ENCODE data around the gene TMEM131. TPM values are rescaled to one million over a fixed set of nuclear protein-coding genes. Genes with fewer than 3 reads are reported as not detected.

TMEM131 gene
- total RNA-seq, 1 donor from 2014 or later = 36.6 TPM

GRCh38 chr2:98037666-98038336 is 42.1 kb upstream of the TMEM131 start:
- Mint-ChIP-seq H3K36me3 (ENCODE audit: unreplicated experiment) (no peaks in the 10 kb centered on the region), H3K27ac (ENCODE audit: unreplicated experiment) (peak overlapping the region; percentile 92), H3K9me3 (ENCODE audit: unreplicated experiment) (peaks cover 11% of the 10 kb centered on the region), H3K4me3 (ENCODE audit: unreplicated experiment) (no peak overlapping the region), H3K4me1 (ENCODE audit: low read depth, unreplicated experiment) (peaks cover 18% of the 10 kb centered on the region), H3K27me3 (ENCODE audit: unreplicated experiment) (peaks cover 7% of the 10 kb centered on the region)
- TF ChIP-seq CTCF (IDR thresholded peaks at IDR 0.05; ENCODE audit: partially characterized antibody, unreplicated experiment) = no peak
- peak; percentile 32 for DNase-seq

- Mint-ChIP-seq H3K4me3 (ENCODE audit: unreplicated experiment) (peak overlapping the region; percentile 63), H3K4me1 (ENCODE audit: low read depth, unreplicated experiment) (peaks cover 18% of the 10 kb centered on the region), H3K9me3 (ENCODE audit: unreplicated experiment) (peaks cover 11% of the 10 kb centered on the region), H3K27me3 (ENCODE audit: unreplicated experiment) (peaks cover 7% of the 10 kb centered on the region), H3K36me3 (ENCODE audit: unreplicated experiment) (no peaks in the 10 kb centered on the region), H3K27ac (ENCODE audit: unreplicated experiment) (peak overlapping the region; percentile 92)
- TF ChIP-seq CTCF (IDR thresholded peaks at IDR 0.05; ENCODE audit: partially characterized antibody, unreplicated experiment) = no peak
- no peak for DNase-seq
Observed at GRCh38 chr2:98037206-98037605, 41.5 kb upstream of the TMEM131 start.

- peak; percentile 77 for DNase-seq
- no peak for TF ChIP-seq CTCF (IDR thresholded peaks at IDR 0.05; ENCODE audit: partially characterized antibody, unreplicated experiment)
- Mint-ChIP-seq H3K9me3 (ENCODE audit: unreplicated experiment) (peaks cover 13% of the 10 kb centered on the region), H3K4me1 (ENCODE audit: low read depth, unreplicated experiment) (peaks cover 18% of the 10 kb centered on the region), H3K36me3 (ENCODE audit: unreplicated experiment) (no peaks in the 10 kb centered on the region), H3K27ac (ENCODE audit: unreplicated experiment) (peak overlapping the region; percentile 92), H3K4me3 (ENCODE audit: unreplicated experiment) (peak overlapping the region; percentile 63), H3K27me3 (ENCODE audit: unreplicated experiment) (peaks cover 7% of the 10 kb centered on the region)
Observed at GRCh38 chr2:98036349-98037000, 40.7 kb upstream of the TMEM131 start.

- Mint-ChIP-seq H3K9me3 (ENCODE audit: unreplicated experiment) (peaks cover 11% of the 10 kb centered on the region), H3K4me1 (ENCODE audit: low read depth, unreplicated experiment) (peaks cover 18% of the 10 kb centered on the region), H3K36me3 (ENCODE audit: unreplicated experiment) (no peaks in the 10 kb centered on the region), H3K4me3 (ENCODE audit: unreplicated experiment) (no peak overlapping the region), H3K27ac (ENCODE audit: unreplicated experiment) (no peak overlapping the region), H3K27me3 (ENCODE audit: unreplicated experiment) (peaks cover 3% of the 10 kb centered on the region)
- no peak for TF ChIP-seq CTCF (IDR thresholded peaks at IDR 0.05; ENCODE audit: partially characterized antibody, unreplicated experiment)
- no peak for DNase-seq
Observed at GRCh38 chr2:98034745-98035144, 39.0 kb upstream of the TMEM131 start.

GRCh38 chr2:98032086-98032485 is 36.3 kb upstream of the TMEM131 start:
- no peak for TF ChIP-seq CTCF (IDR thresholded peaks at IDR 0.05; ENCODE audit: partially characterized antibody, unreplicated experiment)
- Mint-ChIP-seq H3K27ac (ENCODE audit: unreplicated experiment) (no peak overlapping the region), H3K27me3 (ENCODE audit: unreplicated experiment) (peaks cover 5% of the 10 kb centered on the region), H3K4me3 (ENCODE audit: unreplicated experiment) (no peak overlapping the region), H3K36me3 (ENCODE audit: unreplicated experiment) (no peaks in the 10 kb centered on the region), H3K9me3 (ENCODE audit: unreplicated experiment) (peaks cover 9% of the 10 kb centered on the region), H3K4me1 (ENCODE audit: low read depth, unreplicated experiment) (peaks cover 14% of the 10 kb centered on the region)
- DNase-seq = no peak
